ENCODE results near the gene TMEM144.

The TMEM144 gene

DNA sequence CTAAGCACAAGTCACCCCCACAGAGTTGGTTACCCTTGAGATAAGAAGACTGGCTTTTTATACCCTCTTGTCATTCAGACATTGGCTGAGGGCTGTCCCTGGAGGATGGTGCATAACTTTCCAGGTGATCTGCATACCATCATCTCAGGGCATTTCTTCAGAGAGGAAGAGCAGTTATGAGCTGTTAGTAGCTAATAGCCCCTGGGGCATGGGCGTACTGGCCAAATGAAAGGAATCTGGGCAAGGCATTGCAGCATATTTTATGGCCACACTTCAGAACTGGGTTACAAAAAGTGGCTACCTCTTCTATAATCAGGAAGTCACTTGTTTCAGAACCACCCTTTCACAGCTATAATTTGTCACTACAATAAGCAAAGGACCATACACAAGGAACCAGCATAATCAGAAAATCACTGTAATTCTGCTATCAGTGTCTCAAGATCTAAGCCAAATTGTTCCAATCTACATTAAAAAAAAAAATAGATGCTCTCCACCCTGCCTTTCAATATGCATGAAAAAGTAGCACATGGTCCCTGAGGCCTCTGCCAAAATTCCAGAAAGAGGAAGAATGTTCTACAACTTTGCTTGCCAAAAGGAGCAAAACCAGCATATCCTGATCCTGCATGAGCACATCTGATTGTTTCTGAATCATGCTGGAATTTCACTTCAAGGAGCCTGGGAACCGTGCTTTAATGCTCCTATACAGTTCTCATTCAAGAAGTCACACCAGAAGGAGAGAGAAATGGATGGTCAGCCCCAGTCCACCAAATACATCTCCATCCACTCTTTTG lies 92.0 kb downstream of the TMEM144 start:
- DNase-seq = no peak

DNA sequence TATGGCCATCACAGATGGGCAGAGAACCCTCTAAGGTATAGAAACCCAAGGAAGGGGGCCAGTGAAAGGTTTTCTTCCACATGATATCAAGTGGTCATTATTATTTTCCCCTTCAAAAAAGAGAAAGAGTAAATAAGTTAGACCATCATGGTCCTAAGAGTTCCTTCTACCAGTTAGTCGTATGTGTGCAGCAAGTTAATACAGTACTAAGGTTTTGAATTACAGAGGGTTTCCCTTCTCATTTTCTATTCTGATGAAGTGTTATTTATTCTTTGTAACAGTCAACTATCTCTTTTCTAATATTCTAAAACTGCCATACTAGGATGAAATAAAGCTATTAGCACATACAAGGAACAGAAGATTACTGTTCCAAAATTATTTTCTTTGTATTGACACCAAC lies 94.4 kb downstream of the TMEM144 start:
- no peak for DNase-seq

Data from CD4-positive, alpha-beta T cell treated with Interleukin-17A for 1 hour (primary cell).